ENCODE measurements around the gene UGT1A7.

GRCh38 chr2:233700028-233700635, 18.4 kb downstream of the UGT1A7 start:
- TF ChIP-seq EZH2 (IDR thresholded peaks at IDR 0.05; ENCODE audit: insufficient read depth, poor library complexity, severe bottlenecking): no peak
- no peak for TF ChIP-seq EZH2phosphoT487 (IDR thresholded peaks at IDR 0.05; ENCODE audit: insufficient read depth, low read depth)
